ENCODE data around the gene ITPR1.

Gene ITPR1

GRCh38 chr3:4744405-4745234 lies 251.5 kb downstream of the ITPR1 start:
- no peak for DNase-seq (ENCODE audit: low read depth, low spot score)
- Histone ChIP-seq H3K36me3 (ENCODE audit: insufficient read depth, insufficient read length, low read length) (no peaks in the 10 kb centered on the region), H3K9ac (ENCODE audit: insufficient read length, low read depth) (no peak overlapping the region), H3K27me3 (ENCODE audit: insufficient read depth, insufficient read length) (no peaks in the 10 kb centered on the region), H3K4me1 (ENCODE audit: insufficient read depth, insufficient read length) (peaks cover 3% of the 10 kb centered on the region), H3K9me3 (ENCODE audit: insufficient read depth, low read length) (peaks cover 4% of the 10 kb centered on the region; the same call in 1 of the 2 replicates), H3K4me3 (ENCODE audit: insufficient read length, low read depth) (no peak overlapping the region)
- TF ChIP-seq YY1 (IDR thresholded peaks at IDR 0.05; ENCODE audit: insufficient read depth, insufficient read length) (no peak), ZNF274 (IDR thresholded peaks at IDR 0.05; ENCODE audit: low read depth, low read length) (no peak), SUZ12 (IDR thresholded peaks at IDR 0.05; ENCODE audit: extremely low read depth, insufficient read depth, insufficient read length) (no peak)

DNA sequence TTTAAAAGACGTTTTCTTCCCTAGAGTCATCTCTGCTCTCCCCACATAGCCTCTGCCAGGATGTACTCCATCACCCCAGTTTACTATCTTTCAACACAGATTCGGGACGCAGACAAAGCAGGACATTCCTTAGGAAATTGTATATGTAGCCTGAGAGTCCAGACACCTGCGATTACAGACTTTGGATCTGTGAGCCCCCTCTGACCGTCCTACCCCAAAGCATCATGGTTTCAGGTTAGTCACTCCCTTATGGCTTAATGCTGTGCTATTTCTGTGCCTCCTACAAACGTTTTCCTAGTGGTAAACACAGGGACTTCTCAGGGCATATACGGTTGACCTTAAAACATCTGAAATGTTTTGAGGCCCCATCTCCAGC lies 252.1 kb downstream of the ITPR1 start:
- Histone ChIP-seq H3K9me3 (ENCODE audit: insufficient read depth, low read length) (no peaks in the 10 kb centered on the region), H3K4me3 (ENCODE audit: insufficient read length, low read depth) (no peak overlapping the region), H3K36me3 (ENCODE audit: insufficient read depth, insufficient read length, low read length) (no peaks in the 10 kb centered on the region), H3K27me3 (ENCODE audit: insufficient read depth, insufficient read length) (no peaks in the 10 kb centered on the region), H3K4me1 (ENCODE audit: insufficient read depth, insufficient read length) (peaks cover 3% of the 10 kb centered on the region), H3K9ac (ENCODE audit: insufficient read length, low read depth) (no peak overlapping the region)
- DNase-seq (ENCODE audit: low read depth, low spot score): no peak
- TF ChIP-seq SUZ12 (IDR thresholded peaks at IDR 0.05; ENCODE audit: extremely low read depth, insufficient read depth, insufficient read length) (no peak), YY1 (IDR thresholded peaks at IDR 0.05; ENCODE audit: insufficient read depth, insufficient read length) (no peak), ZNF274 (IDR thresholded peaks at IDR 0.05; ENCODE audit: low read depth, low read length) (no peak)

DNA sequence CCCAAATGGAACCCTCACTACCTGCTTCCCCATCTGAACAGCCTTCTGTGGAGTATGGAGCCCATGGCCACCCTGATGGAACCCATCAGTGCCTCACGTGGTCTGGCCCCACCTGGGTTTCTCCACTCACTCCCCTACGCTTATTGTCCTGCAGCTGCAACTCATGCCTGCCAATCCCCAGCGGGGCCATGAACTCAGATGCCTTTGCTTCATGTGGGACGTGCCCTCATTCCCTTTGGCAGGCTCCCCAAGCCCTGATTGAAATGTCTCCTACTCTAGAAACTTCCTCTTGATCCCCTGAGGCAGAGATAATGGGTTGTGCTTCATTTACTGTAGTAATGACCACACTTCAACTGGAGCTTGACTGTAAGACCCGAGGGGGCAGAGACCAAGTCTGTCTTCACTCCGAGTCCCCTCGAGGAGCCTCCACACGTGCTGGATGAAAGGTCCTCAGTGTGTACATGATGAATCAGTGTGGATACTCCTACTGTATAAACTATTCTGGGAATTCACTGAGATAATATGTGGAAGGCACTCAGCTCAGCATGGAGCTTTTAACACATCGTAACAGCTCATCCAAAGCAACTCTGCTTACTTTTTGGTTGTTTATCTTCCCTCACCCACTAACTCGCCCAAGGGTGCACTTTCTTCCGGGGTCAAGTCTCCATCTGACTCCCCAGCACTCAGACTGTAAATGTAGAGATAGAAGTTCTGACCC lies 253.3 kb downstream of the ITPR1 start:
- Histone ChIP-seq H3K9ac (ENCODE audit: insufficient read length, low read depth) (no peak overlapping the region), H3K4me3 (ENCODE audit: insufficient read length, low read depth) (no peak overlapping the region), H3K27me3 (ENCODE audit: insufficient read depth, insufficient read length) (no peaks in the 10 kb centered on the region), H3K36me3 (ENCODE audit: insufficient read depth, insufficient read length, low read length) (no peaks in the 10 kb centered on the region), H3K9me3 (ENCODE audit: insufficient read depth, low read length) (no peaks in the 10 kb centered on the region), H3K4me1 (ENCODE audit: insufficient read depth, insufficient read length) (peaks cover 5% of the 10 kb centered on the region)
- no peak for DNase-seq (ENCODE audit: low read depth, low spot score)
- TF ChIP-seq YY1 (IDR thresholded peaks at IDR 0.05; ENCODE audit: insufficient read depth, insufficient read length) (no peak), ZNF274 (IDR thresholded peaks at IDR 0.05; ENCODE audit: low read depth, low read length) (no peak), SUZ12 (IDR thresholded peaks at IDR 0.05; ENCODE audit: extremely low read depth, insufficient read depth, insufficient read length) (no peak)

- no peak for TF ChIP-seq ZNF274 (IDR thresholded peaks at IDR 0.05; ENCODE audit: low read depth, low read length)
- TF ChIP-seq YY1 (IDR thresholded peaks at IDR 0.05; ENCODE audit: insufficient read depth, insufficient read length): no peak
- H3K36me3 ChIP-seq (ENCODE audit: insufficient read depth, insufficient read length, low read length): no peaks in the 10 kb centered on the region
Observed at GRCh38 chr3:4748127-4748526, 255.0 kb downstream of the ITPR1 start.

DNA sequence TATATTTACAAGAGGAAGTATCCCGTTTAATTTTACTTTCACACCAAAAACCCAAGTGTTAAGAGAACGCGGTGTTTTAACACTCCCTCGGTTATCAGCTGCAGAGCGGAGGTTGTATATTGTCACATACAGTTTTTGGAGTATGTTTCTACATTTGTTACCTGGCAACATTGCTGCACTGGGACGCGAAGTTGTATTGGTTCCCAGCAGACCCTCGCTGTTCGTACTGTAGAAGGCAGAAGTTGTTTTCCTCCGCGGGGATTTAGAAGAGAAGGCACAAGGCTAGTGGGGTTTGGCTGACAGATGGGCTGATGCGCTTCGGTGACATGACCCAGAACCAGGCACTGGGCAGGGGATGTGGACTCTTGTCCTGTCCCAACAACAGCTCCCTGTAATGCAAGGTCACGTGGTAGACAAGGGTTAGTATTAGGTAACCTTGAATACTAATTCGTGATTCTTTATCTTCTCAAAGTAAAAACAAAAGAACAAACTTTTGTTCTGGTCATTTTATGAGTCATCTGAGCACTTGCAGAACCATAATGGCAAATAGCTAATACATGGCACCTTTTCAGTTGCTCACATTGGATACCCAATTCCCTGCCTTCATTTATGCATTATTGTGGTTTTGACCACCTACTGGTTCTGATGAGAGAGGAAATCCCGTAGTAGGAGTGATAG lies 255.7 kb downstream of the ITPR1 start:
- Histone ChIP-seq H3K9ac (ENCODE audit: insufficient read length, low read depth) (no peak overlapping the region), H3K27me3 (ENCODE audit: insufficient read depth, insufficient read length) (no peaks in the 10 kb centered on the region), H3K9me3 (ENCODE audit: insufficient read depth, low read length) (no peaks in the 10 kb centered on the region), H3K4me3 (ENCODE audit: insufficient read length, low read depth) (no peak overlapping the region), H3K4me1 (ENCODE audit: insufficient read depth, insufficient read length) (peaks cover 2% of the 10 kb centered on the region), H3K36me3 (ENCODE audit: insufficient read depth, insufficient read length, low read length) (no peaks in the 10 kb centered on the region)
- no peak for DNase-seq (ENCODE audit: low read depth, low spot score)
- TF ChIP-seq YY1 (IDR thresholded peaks at IDR 0.05; ENCODE audit: insufficient read depth, insufficient read length): no peak
- no peak for TF ChIP-seq SUZ12 (IDR thresholded peaks at IDR 0.05; ENCODE audit: extremely low read depth, insufficient read depth, insufficient read length)
- no peak for TF ChIP-seq ZNF274 (IDR thresholded peaks at IDR 0.05; ENCODE audit: low read depth, low read length)

More at GRCh38 chr3:4748127-4748526, 255.0 kb downstream of the ITPR1 start:
- Histone ChIP-seq H3K27me3 (ENCODE audit: insufficient read depth, insufficient read length) (no peaks in the 10 kb centered on the region), H3K9ac (ENCODE audit: insufficient read length, low read depth) (no peak overlapping the region), H3K4me1 (ENCODE audit: insufficient read depth, insufficient read length) (peaks cover 2% of the 10 kb centered on the region), H3K9me3 (ENCODE audit: insufficient read depth, low read length) (no peaks in the 10 kb centered on the region), H3K4me3 (ENCODE audit: insufficient read length, low read depth) (no peak overlapping the region)
- DNase-seq (ENCODE audit: low read depth, low spot score): no peak

- H3K4me3 ChIP-seq (ENCODE audit: insufficient read length, low read depth): no peak overlapping the region
- TF ChIP-seq ZNF274 (IDR thresholded peaks at IDR 0.05; ENCODE audit: low read depth, low read length) (no peak), YY1 (IDR thresholded peaks at IDR 0.05; ENCODE audit: insufficient read depth, insufficient read length) (no peak), SUZ12 (IDR thresholded peaks at IDR 0.05; ENCODE audit: extremely low read depth, insufficient read depth, insufficient read length) (no peak)
- no peak for DNase-seq (ENCODE audit: low read depth, low spot score)
- no peaks in the 10 kb centered on the region for H3K27me3 ChIP-seq (ENCODE audit: insufficient read depth, insufficient read length)
- H3K9me3 ChIP-seq (ENCODE audit: insufficient read depth, low read length): no peaks in the 10 kb centered on the region
- no peaks in the 10 kb centered on the region for H3K36me3 ChIP-seq (ENCODE audit: insufficient read depth, insufficient read length, low read length)
- H3K4me1 ChIP-seq (ENCODE audit: insufficient read depth, insufficient read length): peaks cover 2% of the 10 kb centered on the region
- no peak overlapping the region for H3K9ac ChIP-seq (ENCODE audit: insufficient read length, low read depth)
Observed at GRCh38 chr3:4749567-4750002, 256.4 kb downstream of the ITPR1 start.
